ENCODE data around the gene MTF1. TPM values are rescaled to one million over a fixed set of nuclear protein-coding genes. Genes with fewer than 3 reads are reported as not detected.
"Not testable (repeated sequence)": the region's sequence is repeated elsewhere in the genome, so short reads cannot be mapped to it uniquely, and the experiment has no call there.

MTF1 gene
- total RNA-seq, 1 donor from 2014 or later, result 6.2 TPM

GRCh38 chr1:37795340-37796125, 63.9 kb downstream of the MTF1 start:
- DNase-seq (ENCODE audit: extremely low read depth, low read depth, low spot score), result no peak

GRCh38 chr1:37794372-37795339, 64.7 kb downstream of the MTF1 start:
- no peak for DNase-seq (ENCODE audit: extremely low read depth, low read depth, low spot score)

- DNase-seq (ENCODE audit: extremely low read depth, low read depth, low spot score), result no peak
These were observed 65.5 kb downstream of the MTF1 start, which contains the start of gene MANEAL for GRCh38 chr1:37793773-37794371. MANEAL (plus strand) TSS chr1:37793847; CDS start chr1:37794183, 336 bp downstream.

GRCh38 chr1:37792943-37793686, 66.3 kb downstream of the MTF1 start:
- no peak for DNase-seq (ENCODE audit: extremely low read depth, low read depth, low spot score)

- no peak for DNase-seq (ENCODE audit: extremely low read depth, low read depth, low spot score)
These were observed 76.9 kb downstream of the MTF1 start for GRCh38 chr1:37782491-37782890.

- no peak for DNase-seq (ENCODE audit: extremely low read depth, low read depth, low spot score)
These were observed 80.7 kb downstream of the MTF1 start for GRCh38 chr1:37778654-37779053.

GRCh38 chr1:37776946-37777516, 82.4 kb downstream of the MTF1 start:
- no peak for DNase-seq (ENCODE audit: extremely low read depth, low read depth, low spot score)

- DNase-seq (ENCODE audit: extremely low read depth, low read depth, low spot score), result not testable (repeated sequence)
These were observed 88.0 kb downstream of the MTF1 start for GRCh38 chr1:37771440-37771839.

- DNase-seq (ENCODE audit: extremely low read depth, low read depth, low spot score), result no peak
These were observed 91.9 kb downstream of the MTF1 start for GRCh38 chr1:37767488-37767887.

GRCh38 chr1:37765916-37766664, 93.3 kb downstream of the MTF1 start:
- DNase-seq (ENCODE audit: extremely low read depth, low read depth, low spot score), result no peak

GRCh38 chr1:37764888-37765441, 94.4 kb downstream of the MTF1 start, which contains the start of gene EPHA10:
EPHA10 (minus strand) TSS chr1:37765120; CDS start chr1:37765066, 54 bp downstream.
- DNase-seq (ENCODE audit: extremely low read depth, low read depth, low spot score), result no peak

GRCh38 chr1:37764414-37764825, 95.0 kb downstream of the MTF1 start:
- no peak for DNase-seq (ENCODE audit: extremely low read depth, low read depth, low spot score)

GRCh38 chr1:37763791-37764413, 95.5 kb downstream of the MTF1 start:
- DNase-seq (ENCODE audit: extremely low read depth, low read depth, low spot score), result no peak

GRCh38 chr1:37762516-37762915, 96.9 kb downstream of the MTF1 start:
- DNase-seq (ENCODE audit: extremely low read depth, low read depth, low spot score), result no peak

- no peak for DNase-seq (ENCODE audit: extremely low read depth, low read depth, low spot score)
These were observed 97.8 kb downstream of the MTF1 start for GRCh38 chr1:37761416-37762095.
